Activated CD8-positive, alpha-beta memory T cell treated with anti-CD3 and anti-CD28 coated beads, Interleukin-2, amount 10 ng/mL, durations not matched to agents 7 days and 5 days (primary cell): Measurements from ENCODE around the gene NCAN. TPM values are rescaled to one million over a fixed set of nuclear protein-coding genes. Genes with fewer than 3 reads are reported as not detected.
A peak's percentile ranks its signal among the peaks of the same experiment; 100 is the strongest.

Experiments
- ATAC-seq: fragments of 150-1000 bp; cut with Tn5 transposase; one replicate; pipeline ENCODE4 v1.10.0; 2021; ENCODE audit warnings: moderate library complexity
- CTCF ChIA-PET: fragments of 350-600 bp; sonication (Branson Sonifier 250); formaldehyde crosslinking; loops from one replicate; lab custom pipeline; 2021; ENCODE audit warnings: antibody characterized with exemption; lab: Charles Lee
- DNase-seq: peaks from one replicate; pipeline ENCODE4 v3.0.0-alpha.2; 2020
- H3K27ac Mint-ChIP-seq: one replicate; pipeline ENCODE4 v1.8.0; 2021; ENCODE audit warnings: mild to moderate bottlenecking, mixed read lengths
- H3K27me3 Mint-ChIP-seq: one replicate; pipeline ENCODE4 v1.8.0; 2021; ENCODE audit warnings: mixed read lengths
- H3K36me3 Mint-ChIP-seq: one replicate; pipeline ENCODE4 v1.8.0; 2021; ENCODE audit warnings: mild to moderate bottlenecking, mixed read lengths
- H3K4me1 Mint-ChIP-seq: one replicate; pipeline ENCODE4 v1.8.0; 2021; ENCODE audit warnings: mixed read lengths
- H3K4me3 Mint-ChIP-seq: one replicate; pipeline ENCODE4 v1.8.0; 2021; ENCODE audit warnings: mild to moderate bottlenecking, moderate library complexity, mixed read lengths
- H3K9me3 Mint-ChIP-seq: one replicate; pipeline ENCODE4 v1.8.0; 2022; ENCODE audit warnings: low read depth, mixed read lengths
- total RNA-seq, 2 experiments: library from RNA; stranded (reverse); gene quantifications; one replicate each; pipeline ENCODE4 v1.2.3, GENCODE V29; 2021

Gene NCAN
- total RNA-seq, 2 experiments from 2014 or later = 0.05 TPM; not detected in 1

DNA sequence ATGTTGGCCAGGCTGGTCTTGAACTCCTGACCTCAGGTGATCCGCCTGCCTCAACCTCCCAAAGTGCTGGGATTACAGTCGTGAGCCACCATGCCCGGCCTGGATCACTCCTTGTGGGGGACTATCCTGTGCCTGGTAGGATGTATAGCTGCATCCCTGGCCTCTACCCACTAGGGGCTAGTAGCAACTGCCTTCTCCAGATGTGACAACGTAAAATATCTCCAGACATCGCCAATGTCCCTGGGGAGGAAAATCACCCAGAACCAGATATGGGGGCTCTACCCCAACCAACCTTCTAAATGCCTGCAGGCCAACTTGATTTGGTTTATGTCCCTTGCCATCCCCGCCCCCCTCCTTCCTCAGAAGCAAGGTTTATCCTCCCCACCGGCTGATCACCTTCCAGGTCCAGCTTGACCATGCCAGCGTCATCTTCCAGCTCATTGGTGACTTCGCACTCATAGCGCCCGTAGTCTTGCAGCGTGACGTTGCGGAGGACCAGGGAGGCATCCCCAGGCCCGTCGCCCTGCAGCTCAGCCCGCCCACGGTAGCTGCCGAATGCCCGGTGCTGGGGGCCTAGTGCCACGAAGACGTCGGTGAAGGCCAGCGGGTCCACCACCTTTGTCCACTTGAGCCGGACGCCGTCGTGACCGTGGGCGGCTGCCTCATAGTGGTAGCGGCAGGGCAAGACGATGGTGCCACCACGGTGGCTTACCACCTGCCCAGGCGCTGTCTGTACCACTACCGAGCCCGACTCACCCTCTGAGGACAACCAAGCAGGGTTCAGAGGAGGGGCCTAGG is 48.9 kb downstream of the NCAN start:
- Mint-ChIP-seq H3K4me1 (no peaks in the 10 kb centered on the region), H3K9me3 (no peaks in the 10 kb centered on the region), H3K27me3 (peaks cover 44% of the 10 kb centered on the region), H3K27ac (no peak overlapping the region), H3K36me3 (no peaks in the 10 kb centered on the region), H3K4me3 (no peak overlapping the region)
- CTCF ChIA-PET = interaction anchor here (1.2 kb wide), 1 partner anchor 230 kb away, joined by 3 read pairs; no protein-coding TSS in a partner anchor
- DNase-seq (no peak), ATAC-seq (no peak)

- Mint-ChIP-seq H3K27me3 (peaks cover 42% of the 10 kb centered on the region), H3K36me3 (no peaks in the 10 kb centered on the region), H3K4me3 (no peak overlapping the region), H3K27ac (no peak overlapping the region), H3K9me3 (no peaks in the 10 kb centered on the region), H3K4me1 (no peaks in the 10 kb centered on the region)
- no peak for DNase-seq
- CTCF ChIA-PET = no interaction called here
- no peak for ATAC-seq
Measured at GRCh38 chr19:19261350-19262189, 49.8 kb downstream of the NCAN start.

DNA sequence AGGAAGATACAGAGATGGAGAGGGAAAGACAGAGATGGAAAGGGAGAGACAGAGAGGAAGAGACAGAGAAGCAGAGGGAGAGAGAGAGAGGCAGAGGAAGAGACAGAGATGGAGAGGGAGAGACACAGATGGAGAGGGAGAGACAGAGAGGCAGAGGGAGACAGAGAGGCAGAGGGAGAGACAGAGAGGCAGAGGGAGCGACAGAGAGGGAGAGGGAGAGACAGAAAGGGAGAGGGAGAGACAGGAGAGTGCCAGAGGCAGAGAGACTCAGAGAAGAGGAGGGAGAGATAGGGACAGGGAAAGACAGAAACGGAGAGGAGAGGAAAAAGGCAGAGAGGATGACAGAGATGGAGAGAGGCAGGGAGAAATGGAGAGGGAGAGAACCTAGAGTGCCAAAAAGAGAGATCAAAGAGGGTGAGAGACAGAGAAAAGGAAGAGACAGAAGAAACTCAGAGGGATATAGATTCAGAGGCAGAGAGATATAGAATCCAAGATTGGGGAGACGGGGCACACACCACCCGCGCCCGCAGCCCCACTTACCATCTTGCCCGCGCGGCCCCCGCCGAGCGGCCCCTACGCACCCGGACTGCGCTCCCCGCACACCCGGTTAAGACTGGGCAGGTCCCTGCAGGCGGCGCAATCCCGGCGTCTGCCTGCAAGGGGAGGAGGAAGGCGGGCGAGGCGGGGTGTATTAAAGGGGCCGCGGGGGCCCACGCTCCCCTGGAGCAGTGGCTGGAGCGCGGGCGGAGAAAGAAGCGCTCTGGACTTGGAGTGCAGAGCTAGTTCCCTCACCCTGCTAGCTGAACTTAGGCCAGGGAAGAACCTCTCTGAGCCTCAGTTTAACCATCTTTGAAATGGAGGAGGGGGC is 50.7 kb downstream of the NCAN start:
- CTCF ChIA-PET = no interaction called here
- ATAC-seq (no peak), DNase-seq (no peak)
- no peak overlapping the region for H3K27ac Mint-ChIP-seq
- no peaks in the 10 kb centered on the region for H3K36me3 Mint-ChIP-seq
- no peaks in the 10 kb centered on the region for H3K9me3 Mint-ChIP-seq
- peaks cover 38% of the 10 kb centered on the region for H3K27me3 Mint-ChIP-seq
- H3K4me3 Mint-ChIP-seq = no peak overlapping the region
- H3K4me1 Mint-ChIP-seq = no peaks in the 10 kb centered on the region

- Mint-ChIP-seq H3K27ac (no peak overlapping the region), H3K4me1 (no peaks in the 10 kb centered on the region), H3K36me3 (no peaks in the 10 kb centered on the region), H3K27me3 (peaks cover 38% of the 10 kb centered on the region), H3K9me3 (no peaks in the 10 kb centered on the region), H3K4me3 (no peak overlapping the region)
- CTCF ChIA-PET = no interaction called here
- ATAC-seq = no peak
- no peak for DNase-seq
Measured at GRCh38 chr19:19263886-19264487, 52.2 kb downstream of the NCAN start.

DNA sequence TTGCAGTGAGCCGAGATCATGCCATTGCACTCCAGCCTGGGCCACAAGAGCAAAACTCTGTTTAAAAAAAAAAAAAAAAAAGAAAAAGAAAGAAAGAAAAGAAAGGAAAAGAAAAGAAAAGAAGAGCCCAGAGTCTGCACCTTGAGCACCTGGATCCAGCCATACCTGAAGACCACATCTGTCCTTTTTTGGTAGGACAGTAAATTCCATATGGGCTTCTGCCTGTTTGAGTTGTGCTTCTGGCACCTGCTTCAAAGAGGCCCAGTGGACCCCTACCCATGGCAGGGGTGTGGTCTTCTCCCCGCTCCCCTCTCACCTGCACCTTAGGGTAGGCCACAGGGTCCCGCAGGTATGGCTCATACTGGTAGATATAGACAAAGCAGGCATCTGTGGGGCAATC is 55.5 kb downstream of the NCAN start:
- Mint-ChIP-seq H3K27ac (no peak overlapping the region), H3K36me3 (no peaks in the 10 kb centered on the region), H3K27me3 (peaks cover 30% of the 10 kb centered on the region), H3K4me1 (no peaks in the 10 kb centered on the region), H3K4me3 (no peak overlapping the region), H3K9me3 (no peaks in the 10 kb centered on the region)
- CTCF ChIA-PET = no interaction called here
- ATAC-seq (no peak), DNase-seq (no peak)

GRCh38 chr19:19268453-19269385 is 57.0 kb downstream of the NCAN start:
- no peaks in the 10 kb centered on the region for H3K9me3 Mint-ChIP-seq
- H3K27ac Mint-ChIP-seq = peak overlapping the region; percentile 7
- no peak overlapping the region for H3K4me3 Mint-ChIP-seq
- ATAC-seq (no peak), DNase-seq (no peak)
- CTCF ChIA-PET = no interaction called here
- peaks cover 27% of the 10 kb centered on the region for H3K27me3 Mint-ChIP-seq
- H3K4me1 Mint-ChIP-seq = no peaks in the 10 kb centered on the region
- H3K36me3 Mint-ChIP-seq = no peaks in the 10 kb centered on the region

DNA sequence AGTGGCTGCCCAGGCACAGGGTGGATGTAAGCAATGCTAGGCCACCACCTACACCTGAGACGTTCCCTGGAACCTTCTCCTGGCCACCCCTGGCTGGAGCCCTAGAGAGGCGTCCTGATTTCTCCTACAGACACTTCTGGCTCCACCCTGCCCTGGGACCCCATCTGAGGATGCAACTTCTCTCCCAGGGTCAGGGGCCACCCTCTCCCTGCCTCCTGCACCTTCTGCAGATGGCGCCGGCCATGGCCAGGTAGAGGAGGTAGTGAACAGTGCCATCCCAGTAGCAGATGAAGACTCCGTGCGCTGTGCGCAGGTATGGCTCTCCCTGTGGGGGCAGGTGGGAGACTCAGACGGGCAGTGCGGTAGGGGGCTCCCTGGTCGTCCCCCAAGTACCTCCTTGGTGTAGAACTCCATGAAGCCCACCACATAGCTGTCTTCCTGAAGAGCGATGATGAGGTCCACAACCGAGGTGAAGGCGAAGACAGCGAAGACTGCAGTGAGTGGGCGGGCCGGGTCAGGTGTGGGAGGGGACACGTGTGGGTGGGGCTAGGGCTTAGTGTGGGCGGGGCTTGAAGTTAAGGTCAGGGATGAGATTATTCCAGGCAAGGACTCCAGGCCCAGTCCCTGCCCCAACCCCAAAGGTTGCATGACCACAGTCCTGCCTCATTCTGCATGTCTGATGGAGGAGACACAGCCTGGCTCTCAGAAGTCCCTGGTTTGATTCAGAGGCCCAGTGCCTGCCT is 58.4 kb downstream of the NCAN start:
- peaks cover 27% of the 10 kb centered on the region for H3K27me3 Mint-ChIP-seq
- no peak overlapping the region for H3K4me3 Mint-ChIP-seq
- DNase-seq (no peak), ATAC-seq (no peak)
- CTCF ChIA-PET = no interaction called here
- no peaks in the 10 kb centered on the region for H3K4me1 Mint-ChIP-seq
- H3K27ac Mint-ChIP-seq = no peak overlapping the region
- H3K36me3 Mint-ChIP-seq = no peaks in the 10 kb centered on the region
- H3K9me3 Mint-ChIP-seq = no peaks in the 10 kb centered on the region

DNA sequence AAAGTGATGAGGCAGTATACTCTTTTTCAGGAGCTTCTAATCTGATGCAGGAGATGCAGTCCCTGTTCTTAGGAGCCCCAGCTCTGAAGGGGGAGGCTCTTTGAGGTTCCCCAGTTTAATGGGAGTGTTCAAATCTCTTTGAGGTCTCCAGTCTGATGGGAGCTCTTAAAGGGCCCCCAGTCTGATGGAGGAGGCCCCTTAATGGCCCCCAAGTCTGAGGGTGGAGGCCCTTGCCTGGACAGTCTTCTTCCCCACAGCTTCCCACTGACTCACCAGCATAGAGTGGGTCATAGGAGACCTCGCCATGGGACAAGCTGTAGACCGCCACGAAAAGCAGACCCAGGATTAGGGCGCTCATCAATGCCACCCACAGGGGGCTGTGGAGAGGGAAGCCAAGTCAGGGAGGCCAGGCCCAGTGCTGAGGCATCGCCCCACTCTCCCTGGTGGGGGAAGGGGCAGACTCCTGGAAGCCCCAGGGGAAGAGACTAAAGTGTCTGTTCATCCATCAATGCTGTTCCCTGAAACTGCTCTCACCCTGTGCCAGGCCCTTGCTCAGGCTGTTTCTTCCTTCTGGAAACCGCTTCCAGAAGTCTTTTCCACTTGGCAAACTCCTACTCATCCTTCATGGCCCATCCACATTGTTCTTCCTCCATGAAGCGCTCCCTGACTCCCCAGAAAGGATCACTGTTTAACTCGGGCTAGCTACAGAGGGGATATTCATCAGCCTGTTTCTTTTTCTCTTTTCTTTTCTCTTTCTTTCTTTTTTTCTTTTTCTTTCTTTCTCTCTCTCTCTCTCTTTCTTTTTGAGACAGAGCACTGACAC is 59.2 kb downstream of the NCAN start:
- CTCF ChIA-PET = no interaction called here
- Mint-ChIP-seq H3K36me3 (no peaks in the 10 kb centered on the region), H3K9me3 (no peaks in the 10 kb centered on the region), H3K4me3 (no peak overlapping the region), H3K27me3 (peaks cover 27% of the 10 kb centered on the region), H3K4me1 (no peaks in the 10 kb centered on the region), H3K27ac (no peak overlapping the region)
- DNase-seq (no peak), ATAC-seq (no peak)

- CTCF ChIA-PET = no interaction called here
- Mint-ChIP-seq H3K4me1 (no peaks in the 10 kb centered on the region), H3K36me3 (peaks cover 4% of the 10 kb centered on the region), H3K27me3 (peaks cover 27% of the 10 kb centered on the region), H3K9me3 (no peaks in the 10 kb centered on the region), H3K4me3 (no peak overlapping the region), H3K27ac (no peak overlapping the region)
- no peak for DNase-seq
- ATAC-seq = no peak
Measured at GRCh38 chr19:19271828-19272599, 60.3 kb downstream of the NCAN start.

GRCh38 chr19:19274146-19274545 is 62.4 kb downstream of the NCAN start:
- H3K36me3 Mint-ChIP-seq = peaks cover 4% of the 10 kb centered on the region
- H3K27ac Mint-ChIP-seq = no peak overlapping the region
- CTCF ChIA-PET = no interaction called here
- no peak overlapping the region for H3K4me3 Mint-ChIP-seq
- no peak for ATAC-seq
- peaks cover 27% of the 10 kb centered on the region for H3K27me3 Mint-ChIP-seq
- no peaks in the 10 kb centered on the region for H3K9me3 Mint-ChIP-seq
- H3K4me1 Mint-ChIP-seq = no peaks in the 10 kb centered on the region
- no peak for DNase-seq
